ENCODE results near the gene DSCAML1.

GRCh38 chr11:117786135-117786870 is 10.7 kb downstream of the DSCAML1 start:
- TF ChIP-seq POLR2A (IDR thresholded peaks at IDR 0.05): no peak
- TF ChIP-seq CTCF (IDR thresholded peaks at IDR 0.05): no peak
